GM21528 (cell line): Measurements from ENCODE around the gene CDK16.
"Not testable (repeated sequence)": the region's sequence is repeated elsewhere in the genome, so short reads cannot be mapped to it uniquely, and the experiment has no call there.

Source experiments
- ATAC-seq: cut with Tn5 transposase; IDR thresholded peaks from one replicate; pipeline ENCODE4 v1.9.1; 2021; ENCODE audit warnings: mild to moderate bottlenecking, moderate library complexity; ENCODE audit not compliant: unreplicated experiment, low FRiP score

CDK16 gene

GRCh38 chrX:47244676-47245075 is 26.2 kb downstream of the CDK16 start:
- ATAC-seq, result no peak

GRCh38 chrX:47245156-47245555 is 26.7 kb downstream of the CDK16 start:
- ATAC-seq, result no peak

DNA sequence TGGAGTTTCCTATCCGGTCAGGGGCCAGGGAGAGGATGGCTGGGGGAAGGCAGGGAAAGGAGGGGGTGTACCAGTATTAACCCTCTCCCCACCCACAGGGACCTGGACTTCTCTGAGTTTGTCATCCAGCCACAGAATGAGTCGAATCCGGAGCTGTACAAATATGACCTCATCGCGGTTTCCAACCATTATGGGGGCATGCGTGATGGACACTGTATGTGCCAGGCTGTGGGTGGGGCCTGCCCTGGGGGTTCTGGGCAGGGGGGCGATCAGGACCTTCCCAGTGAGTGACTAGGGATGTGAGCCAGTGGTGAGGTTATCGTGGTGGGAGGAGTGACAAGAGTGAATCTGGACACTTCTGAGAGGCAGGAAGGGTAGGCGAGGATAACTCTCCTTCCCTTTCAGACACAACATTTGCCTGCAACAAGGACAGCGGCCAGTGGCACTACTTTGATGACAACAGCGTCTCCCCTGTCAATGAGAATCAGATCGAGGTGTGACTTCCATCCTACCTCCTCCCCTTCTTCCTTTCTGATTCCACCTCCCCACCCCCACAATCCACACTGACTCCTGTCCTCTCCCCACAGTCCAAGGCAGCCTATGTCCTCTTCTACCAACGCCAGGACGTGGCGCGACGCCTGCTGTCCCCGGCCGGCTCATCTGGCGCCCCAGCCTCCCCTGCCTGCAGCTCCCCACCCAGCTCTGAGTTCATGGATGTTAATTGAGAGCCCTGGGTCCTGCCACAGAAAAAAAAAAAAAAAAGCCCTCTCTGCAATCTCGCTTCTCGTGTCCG is 28.9 kb downstream of the CDK16 start:
- no peak for ATAC-seq

GRCh38 chrX:47247999-47248320 is 29.5 kb downstream of the CDK16 start:
- ATAC-seq, result no peak

DNA sequence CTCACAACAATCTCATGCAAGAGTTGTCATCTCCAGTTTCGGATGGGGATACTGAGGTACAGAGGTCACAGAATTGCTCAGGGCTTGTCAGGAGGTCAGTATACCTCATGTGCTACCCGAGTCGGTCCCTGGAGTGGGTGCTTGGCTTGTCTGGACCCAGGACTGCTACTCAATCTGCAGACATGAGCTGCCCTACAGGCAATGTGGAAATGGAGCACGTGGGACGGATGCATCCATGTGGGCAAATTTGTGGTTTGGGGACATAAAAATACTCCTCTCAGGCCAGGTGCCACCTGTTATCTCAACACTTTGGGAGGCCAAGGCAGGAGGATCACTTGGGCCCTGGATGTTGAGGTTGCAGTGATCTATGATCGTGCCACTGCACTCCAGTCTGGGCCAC is 30.1 kb downstream of the CDK16 start:
- no peak for ATAC-seq

GRCh38 chrX:47250017-47250347 is 31.5 kb downstream of the CDK16 start:
- ATAC-seq, result no peak

GRCh38 chrX:47257620-47258019 is 39.1 kb downstream of the CDK16 start:
- ATAC-seq, result not testable (repeated sequence)

DNA sequence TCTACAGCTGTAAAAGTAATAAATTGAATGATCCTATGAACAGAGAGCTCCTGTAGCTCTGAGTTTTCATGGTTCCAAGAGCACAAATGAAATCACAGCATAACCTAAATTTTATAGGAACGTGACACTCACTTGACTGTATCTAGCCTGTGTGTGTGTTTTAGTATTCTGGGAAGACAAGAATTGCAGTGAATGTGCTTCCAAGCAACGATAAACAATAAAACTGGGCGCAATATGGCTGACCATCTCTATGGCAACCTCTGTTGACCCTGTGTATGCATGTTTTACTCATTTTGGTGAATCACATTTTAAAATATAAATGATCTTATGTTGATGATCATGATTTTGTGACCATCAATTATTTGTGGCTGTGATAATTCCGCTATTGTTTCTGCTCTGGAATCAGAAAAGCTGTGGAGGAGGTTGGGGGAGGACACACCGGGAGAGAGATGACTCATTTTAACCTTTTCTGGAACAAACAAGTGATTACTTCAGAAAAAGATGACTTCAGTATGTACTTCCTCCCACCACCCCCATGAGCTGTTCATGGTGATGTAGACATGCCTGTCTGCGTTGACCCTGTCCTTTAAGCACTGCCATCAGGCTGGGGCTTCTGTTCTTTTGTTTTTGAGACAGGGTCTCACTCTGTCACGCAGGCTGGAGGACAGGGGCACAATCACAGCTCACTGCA is 46.1 kb downstream of the CDK16 start:
- ATAC-seq, result no peak

DNA sequence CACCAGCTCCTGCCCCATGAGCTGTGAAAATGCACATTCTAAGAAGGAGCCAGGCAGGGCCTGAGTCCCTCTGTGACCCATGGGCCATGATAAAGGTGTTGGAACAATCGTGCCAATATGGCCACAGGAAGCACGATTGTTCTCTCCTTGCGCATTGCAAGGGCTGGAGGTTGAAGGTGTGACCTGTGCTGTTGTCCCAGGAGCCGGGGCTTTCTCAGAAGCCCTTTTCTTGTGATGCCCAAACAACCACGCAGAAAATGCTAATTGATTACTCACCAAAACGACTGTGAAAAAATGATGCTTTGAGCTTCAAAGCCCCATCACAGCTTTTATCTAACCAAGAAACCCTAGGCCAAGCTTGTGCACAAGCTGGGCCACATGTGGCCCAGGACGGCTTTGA is 48.2 kb downstream of the CDK16 start:
- ATAC-seq, result no peak

GRCh38 chrX:47272013-47272408 is 53.5 kb downstream of the CDK16 start:
- ATAC-seq, result no peak

DNA sequence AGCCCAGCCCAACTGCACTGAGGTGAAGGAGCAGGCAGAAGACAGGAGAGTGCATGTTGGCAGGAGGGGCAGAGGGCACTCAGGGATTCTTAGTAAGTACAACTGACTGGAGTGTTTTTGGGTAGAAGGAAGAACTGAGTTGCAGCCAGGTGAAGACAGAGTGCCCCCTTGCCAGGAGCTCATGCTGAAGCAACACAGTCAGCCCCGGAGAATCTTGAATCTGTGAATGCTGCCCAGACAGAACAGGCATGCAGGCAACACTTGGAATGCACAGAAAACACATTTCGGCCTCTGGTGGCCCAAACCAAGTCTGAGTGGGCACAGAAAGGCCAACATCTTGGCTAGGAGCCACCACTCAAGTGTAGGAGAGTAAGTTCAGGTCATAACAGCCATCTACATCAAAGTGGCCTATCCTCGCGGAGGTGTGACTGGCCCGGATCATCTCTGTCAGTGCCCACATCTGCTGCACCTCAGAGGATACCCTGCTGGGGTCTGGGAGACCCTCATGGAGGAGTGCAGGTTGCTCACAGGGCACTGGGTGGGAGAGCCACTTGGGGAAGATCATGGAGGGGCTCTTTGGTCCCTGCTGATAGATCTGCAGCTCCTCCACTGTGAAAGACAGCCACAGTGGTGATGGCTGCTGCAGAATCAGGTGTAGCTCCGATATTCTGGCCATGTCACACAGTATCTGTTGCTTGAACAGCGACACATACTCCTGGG is 54.7 kb downstream of the CDK16 start:
- ATAC-seq, result no peak

GRCh38 chrX:47278691-47279090 is 60.2 kb downstream of the CDK16 start:
- ATAC-seq, result no peak
